Thyroid gland (tissue), 4 donors: ENCODE data around the gene DOCK10. TPM values are rescaled to one million over a fixed set of nuclear protein-coding genes. Genes with fewer than 3 reads are reported as not detected.

Experiments
- DNase-seq, 2 donors: peaks; one replicate each; pipeline ENCODE4 v3.0.0-alpha.2; 2019
- H3K27ac ChIP-seq, 3 donors: fragments of 200-600 bp; sonication (generic); 1 replicate in 2 of 3; 2 replicates in 1 of 3; pipeline ENCODE4 v1.5.1; 2016 to 2019; ENCODE audit warnings: mild to moderate bottlenecking in 1 of 3, moderate library complexity in 1 of 3
- H3K27me3 ChIP-seq: fragments of 200-600 bp; sonication (generic); one replicate; pipeline ENCODE4 v1.5.1; 2019
- H3K36me3 ChIP-seq, 2 donors: fragments of 200-600 bp; sonication (generic); one replicate each; pipeline ENCODE4 v1.5.1; 2016 to 2019
- H3K4me1 ChIP-seq, 2 donors: fragments of 200-600 bp; sonication (generic); one replicate each; pipeline ENCODE4 v1.5.1; 2017 to 2019
- H3K4me3 ChIP-seq, 3 donors: fragments of 200-600 bp; sonication (generic); replicated peaks in 1 of 3; 1 replicate in 2 of 3; 2 replicates in 1 of 3; pipeline ENCODE4 v1.5.1; 2016; ENCODE audit warnings: mild to moderate bottlenecking in 1 of 3
- H3K9me3 ChIP-seq: fragments of 200-600 bp; sonication (generic); one replicate; pipeline ENCODE4 v1.5.1; 2017
- POLR2A ChIP-seq, 2 donors: fragments of 450-650 bp; IDR thresholded peaks; one replicate each; pipeline ENCODE4 v1.6.1; 2017; ENCODE audit warnings: antibody characterized with exemption in 2 of 2, mild to moderate bottlenecking in 2 of 2, moderate library complexity in 1 of 2
- WGBS, 2 donors: methylation state at CpG; one replicate each; pipeline ENCODE4 v1.1.5; 2017; 5-methylcytosine and 5-hydroxymethylcytosine counted together
- intact Hi-C: fragments of 100-400 bp; cut with DNase I; formaldehyde crosslinking; loops from one replicate; pipeline ENCODE4 v1.15.1; 2023
- total RNA-seq, 4 donors: library from RNA; depleted of rRNA; stranded (reverse); fragments of >200 nt; gene quantifications; one replicate each; pipeline ENCODE4 v1.2.3, GENCODE V29; 2016
- TF ChIP-seq, protein P1 (sequence below), 6 experiments: fragments of 200-600 bp in 3 of 6; fragments of 450-650 bp in 3 of 6; sonication (generic) in 3 of 6; IDR thresholded peaks; one replicate each; pipeline ENCODE4 v1.5.1; 2016 to 2019; ENCODE audit warnings: antibody characterized with exemption in 6 of 6, mild to moderate bottlenecking in 2 of 6, inconsistent platforms in 1 of 6, moderate library complexity in 1 of 6

Gene DOCK10
- total RNA-seq, 4 donors from 2014 or later = 4.6 to 8.9 (median 7.1) TPM

- TF ChIP-seq POLR2A (IDR thresholded peaks at IDR 0.05) = no peak
- TF ChIP-seq, protein P1, sequence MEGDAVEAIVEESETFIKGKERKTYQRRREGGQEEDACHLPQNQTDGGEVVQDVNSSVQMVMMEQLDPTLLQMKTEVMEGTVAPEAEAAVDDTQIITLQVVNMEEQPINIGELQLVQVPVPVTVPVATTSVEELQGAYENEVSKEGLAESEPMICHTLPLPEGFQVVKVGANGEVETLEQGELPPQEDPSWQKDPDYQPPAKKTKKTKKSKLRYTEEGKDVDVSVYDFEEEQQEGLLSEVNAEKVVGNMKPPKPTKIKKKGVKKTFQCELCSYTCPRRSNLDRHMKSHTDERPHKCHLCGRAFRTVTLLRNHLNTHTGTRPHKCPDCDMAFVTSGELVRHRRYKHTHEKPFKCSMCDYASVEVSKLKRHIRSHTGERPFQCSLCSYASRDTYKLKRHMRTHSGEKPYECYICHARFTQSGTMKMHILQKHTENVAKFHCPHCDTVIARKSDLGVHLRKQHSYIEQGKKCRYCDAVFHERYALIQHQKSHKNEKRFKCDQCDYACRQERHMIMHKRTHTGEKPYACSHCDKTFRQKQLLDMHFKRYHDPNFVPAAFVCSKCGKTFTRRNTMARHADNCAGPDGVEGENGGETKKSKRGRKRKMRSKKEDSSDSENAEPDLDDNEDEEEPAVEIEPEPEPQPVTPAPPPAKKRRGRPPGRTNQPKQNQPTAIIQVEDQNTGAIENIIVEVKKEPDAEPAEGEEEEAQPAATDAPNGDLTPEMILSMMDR (IDR thresholded peaks at IDR 0.05) = no peak
- Histone ChIP-seq H3K4me1 (peaks cover 0 to 8% of the 10 kb centered on the region in 2 donors), H3K36me3 (no peaks in the 10 kb centered on the region), H3K4me3 (no peak overlapping the region), H3K27me3 (no peaks in the 10 kb centered on the region), H3K27ac (no peak overlapping the region), H3K9me3 (no peaks in the 10 kb centered on the region)
- WGBS, 2 donors = 53 to 82% methylated on average over 5 of the region's 5 CpGs
- intact Hi-C loops = no loop called here
- no peak for DNase-seq
Observed at GRCh38 chr2:225037415-225038230, 4.6 kb downstream of the DOCK10 start.

- H3K9me3 ChIP-seq = no peaks in the 10 kb centered on the region
- 97% methylated on average over 1 of the region's 1 CpG for WGBS, 2 donors
- H3K36me3 ChIP-seq = no peaks in the 10 kb centered on the region
- intact Hi-C loops = no loop called here
- H3K4me1 ChIP-seq = peaks cover 0 to under 1% of the 10 kb centered on the region in 2 donors
- H3K27me3 ChIP-seq = no peaks in the 10 kb centered on the region
- no peak for TF ChIP-seq POLR2A (IDR thresholded peaks at IDR 0.05)
- TF ChIP-seq, protein P1 (IDR thresholded peaks at IDR 0.05) = no peak
- DNase-seq = no peak
- H3K27ac ChIP-seq = no peak overlapping the region
- no peak overlapping the region for H3K4me3 ChIP-seq
Observed at GRCh38 chr2:225036431-225036830, 5.8 kb downstream of the DOCK10 start.

DNA sequence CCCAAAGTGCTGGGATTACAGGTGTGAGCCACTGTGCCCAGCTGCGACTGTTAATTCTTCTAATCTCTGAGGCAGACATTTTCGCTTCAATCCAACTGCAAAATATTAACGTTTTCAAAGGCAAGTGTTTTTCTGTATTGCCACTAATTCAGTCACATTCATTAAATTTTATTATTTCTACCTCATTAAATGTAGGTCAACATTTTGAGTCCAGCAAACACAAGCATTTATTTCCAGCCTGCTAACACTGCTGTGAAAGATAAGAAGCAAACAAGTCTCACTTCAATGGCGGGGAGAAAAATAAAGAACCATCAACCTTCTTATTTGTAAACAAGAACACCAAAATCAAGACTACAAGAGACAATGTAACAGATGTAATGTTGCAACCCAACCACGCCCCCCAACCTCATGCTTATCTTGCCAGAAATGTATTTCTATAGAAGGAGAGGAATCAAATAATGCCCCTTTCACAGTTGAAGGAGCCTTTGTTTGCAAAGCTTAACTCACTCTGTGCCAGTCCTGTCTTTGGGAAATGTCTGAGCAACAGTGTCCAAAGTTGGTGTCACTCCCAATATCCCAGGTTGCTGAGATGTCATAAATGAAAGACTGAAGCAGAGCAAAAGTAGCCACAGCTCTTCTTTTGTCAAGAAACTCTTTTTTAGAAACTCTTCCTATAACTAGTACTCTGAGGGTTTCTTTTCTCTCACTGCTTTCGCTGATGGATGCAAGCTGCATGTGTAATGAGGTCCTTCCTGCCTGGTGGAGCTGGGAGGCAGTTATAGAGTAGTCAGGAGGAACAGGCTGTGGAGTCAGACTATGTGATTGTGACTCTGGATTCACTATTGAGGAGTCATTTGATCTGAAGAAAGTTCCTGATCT is 8.6 kb downstream of the DOCK10 start:
- Histone ChIP-seq H3K27ac (no peak overlapping the region), H3K9me3 (no peaks in the 10 kb centered on the region), H3K27me3 (no peaks in the 10 kb centered on the region), H3K4me3 (no peak overlapping the region), H3K36me3 (no peaks in the 10 kb centered on the region), H3K4me1 (no peaks in the 10 kb centered on the region)
- 93 to 96% methylated on average over 6 of the region's 6 CpGs for WGBS, 2 donors
- DNase-seq = no peak
- TF ChIP-seq, protein P1 (IDR thresholded peaks at IDR 0.05) = no peak
- TF ChIP-seq POLR2A (IDR thresholded peaks at IDR 0.05) = no peak
- intact Hi-C loops = no loop called here

DNA sequence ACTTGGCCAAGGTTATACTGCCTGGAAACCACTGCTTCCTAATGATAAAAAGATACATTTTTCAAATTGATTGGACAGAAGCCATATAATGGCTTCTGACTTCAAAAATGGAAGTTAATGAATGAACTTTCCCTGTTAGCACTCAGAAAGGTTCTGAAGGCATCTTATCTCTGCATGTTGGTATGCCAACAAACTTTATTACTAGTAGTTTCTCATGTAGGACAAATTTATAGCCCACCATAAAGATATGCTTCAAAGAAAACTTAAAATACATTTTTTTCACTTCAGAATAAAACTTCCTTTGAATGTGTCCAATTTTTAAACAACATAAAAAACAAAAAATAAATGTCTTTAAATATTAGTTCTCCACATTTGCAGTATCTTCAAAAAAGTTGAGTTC is 10.0 kb downstream of the DOCK10 start:
- TF ChIP-seq POLR2A (IDR thresholded peaks at IDR 0.05) = no peak
- TF ChIP-seq, protein P1 (IDR thresholded peaks at IDR 0.05) = no peak
- Histone ChIP-seq H3K27me3 (no peaks in the 10 kb centered on the region), H3K4me3 (no peak overlapping the region), H3K36me3 (no peaks in the 10 kb centered on the region), H3K9me3 (no peaks in the 10 kb centered on the region), H3K27ac (no peak overlapping the region), H3K4me1 (no peaks in the 10 kb centered on the region)
- intact Hi-C loops = no loop called here
- DNase-seq = no peak

DNA sequence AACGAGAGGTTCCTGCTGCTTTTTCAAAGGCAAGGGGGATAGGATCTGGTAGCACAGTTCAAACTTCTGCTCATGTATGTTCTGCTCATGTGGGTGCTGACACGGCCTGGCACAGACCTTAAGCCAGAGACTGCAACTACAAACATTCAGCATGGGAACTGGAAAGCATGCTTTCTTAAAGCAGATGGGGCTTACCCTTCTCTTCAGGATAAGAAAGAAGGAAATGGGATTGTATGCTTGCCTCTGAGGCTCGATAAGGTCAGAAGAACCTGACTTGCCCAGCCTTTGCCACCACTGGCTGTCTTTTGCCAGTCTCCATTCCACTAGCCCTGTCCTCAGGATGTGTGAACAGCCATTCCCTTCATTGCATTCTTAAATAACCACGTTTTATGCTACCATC is 10.7 kb downstream of the DOCK10 start:
- no peaks in the 10 kb centered on the region for H3K36me3 ChIP-seq
- no peaks in the 10 kb centered on the region for H3K27me3 ChIP-seq
- no peaks in the 10 kb centered on the region for H3K9me3 ChIP-seq
- intact Hi-C loops = no loop called here
- no peak overlapping the region for H3K27ac ChIP-seq
- TF ChIP-seq, protein P1 (IDR thresholded peaks at IDR 0.05) = no peak
- TF ChIP-seq POLR2A (IDR thresholded peaks at IDR 0.05) = no peak
- H3K4me1 ChIP-seq = no peaks in the 10 kb centered on the region
- no peak for DNase-seq
- WGBS, 2 donors = 88 to 90% methylated on average over 4 of the region's 4 CpGs
- no peak overlapping the region for H3K4me3 ChIP-seq
